Stimulated activated CD8-positive, alpha-beta memory T cell treated with anti-CD3 and anti-CD28 coated beads, Interleukin-2, amount 100 ng/mL, for 48 hours (primary cell): Measurements from ENCODE around the gene SLC2A11.
"Not testable (repeated sequence)": the region's sequence is repeated elsewhere in the genome, so short reads cannot be mapped to it uniquely, and the experiment has no call there.

Source experiments
- DNase-seq, 2 donors: peaks; one replicate each; pipeline ENCODE4 v3.0.0-alpha.2; 2020; ENCODE audit warnings: low read depth in 2 of 2

The SLC2A11 gene

DNA sequence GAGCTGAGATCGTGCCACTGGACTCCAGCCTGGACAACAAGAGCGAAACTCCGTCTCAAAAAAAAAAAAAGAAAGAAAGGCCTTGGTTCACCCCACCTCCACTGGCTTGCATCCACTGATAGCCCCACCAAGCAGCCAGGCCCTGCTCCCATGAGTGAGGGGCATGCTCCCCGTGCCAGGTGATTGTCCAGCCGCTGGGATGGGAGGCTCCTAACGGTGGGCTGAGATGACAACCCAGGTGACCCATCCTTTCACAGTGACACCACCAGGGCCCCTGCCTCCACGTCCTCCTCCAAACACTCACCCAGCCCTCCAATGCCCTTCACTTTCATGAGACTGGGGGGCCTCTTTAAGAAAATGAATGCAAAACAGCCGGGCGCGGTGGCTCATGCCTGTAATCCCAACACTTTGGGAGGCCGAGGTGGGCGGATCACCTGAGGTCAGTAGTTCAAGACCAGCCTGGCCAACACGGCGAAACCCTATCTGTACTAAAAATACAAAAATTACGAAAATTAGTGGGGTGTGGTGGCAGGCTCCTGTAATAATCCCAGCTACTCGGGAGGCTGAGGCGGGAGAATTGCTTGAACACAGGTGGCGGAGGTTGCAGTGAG, 10.3 kb upstream of the SLC2A11 start:
- no peak for DNase-seq

DNA sequence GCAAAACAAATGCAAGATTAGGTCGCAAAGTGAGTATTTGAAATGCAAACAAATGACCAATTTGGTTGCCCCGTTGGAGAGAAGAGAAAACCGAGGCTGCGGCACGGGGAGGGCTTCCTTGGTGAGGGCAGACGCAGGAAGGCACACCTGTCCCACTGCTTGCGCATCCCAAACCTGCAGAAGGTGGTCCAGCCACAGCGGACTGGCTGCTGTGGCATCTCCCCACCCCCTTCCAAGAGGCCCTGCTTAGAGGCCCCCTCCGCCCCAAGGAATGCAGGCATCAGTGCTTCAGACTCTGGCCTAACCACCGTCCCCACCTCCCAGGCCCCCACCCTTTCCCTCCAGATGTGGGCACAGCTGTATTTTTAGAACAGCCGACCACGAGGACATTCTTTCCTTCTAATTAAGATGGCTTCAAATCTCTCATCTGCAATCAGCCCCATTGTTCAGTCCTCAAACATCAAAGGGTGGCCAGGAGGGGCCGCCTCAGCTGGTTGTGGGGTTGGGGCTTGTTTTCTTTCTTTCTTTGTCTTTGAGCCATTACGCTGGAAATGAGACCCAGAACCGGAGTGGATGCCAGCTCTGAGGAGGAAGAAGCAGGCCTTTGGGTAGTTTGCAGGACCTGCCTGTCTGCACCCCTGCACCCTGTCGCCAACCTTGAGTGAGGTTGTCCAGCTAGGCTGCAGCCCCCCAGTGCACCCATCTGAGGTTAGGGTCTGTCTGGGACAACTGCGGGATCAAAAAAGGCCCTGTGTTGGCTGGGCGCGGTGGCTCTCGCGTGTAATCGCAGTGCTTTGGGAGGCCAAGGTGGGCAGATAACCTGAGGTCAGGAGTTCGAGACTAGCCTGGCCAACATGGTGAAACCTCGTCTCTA, 9.4 kb upstream of the SLC2A11 start:
- DNase-seq = no peak

DNA sequence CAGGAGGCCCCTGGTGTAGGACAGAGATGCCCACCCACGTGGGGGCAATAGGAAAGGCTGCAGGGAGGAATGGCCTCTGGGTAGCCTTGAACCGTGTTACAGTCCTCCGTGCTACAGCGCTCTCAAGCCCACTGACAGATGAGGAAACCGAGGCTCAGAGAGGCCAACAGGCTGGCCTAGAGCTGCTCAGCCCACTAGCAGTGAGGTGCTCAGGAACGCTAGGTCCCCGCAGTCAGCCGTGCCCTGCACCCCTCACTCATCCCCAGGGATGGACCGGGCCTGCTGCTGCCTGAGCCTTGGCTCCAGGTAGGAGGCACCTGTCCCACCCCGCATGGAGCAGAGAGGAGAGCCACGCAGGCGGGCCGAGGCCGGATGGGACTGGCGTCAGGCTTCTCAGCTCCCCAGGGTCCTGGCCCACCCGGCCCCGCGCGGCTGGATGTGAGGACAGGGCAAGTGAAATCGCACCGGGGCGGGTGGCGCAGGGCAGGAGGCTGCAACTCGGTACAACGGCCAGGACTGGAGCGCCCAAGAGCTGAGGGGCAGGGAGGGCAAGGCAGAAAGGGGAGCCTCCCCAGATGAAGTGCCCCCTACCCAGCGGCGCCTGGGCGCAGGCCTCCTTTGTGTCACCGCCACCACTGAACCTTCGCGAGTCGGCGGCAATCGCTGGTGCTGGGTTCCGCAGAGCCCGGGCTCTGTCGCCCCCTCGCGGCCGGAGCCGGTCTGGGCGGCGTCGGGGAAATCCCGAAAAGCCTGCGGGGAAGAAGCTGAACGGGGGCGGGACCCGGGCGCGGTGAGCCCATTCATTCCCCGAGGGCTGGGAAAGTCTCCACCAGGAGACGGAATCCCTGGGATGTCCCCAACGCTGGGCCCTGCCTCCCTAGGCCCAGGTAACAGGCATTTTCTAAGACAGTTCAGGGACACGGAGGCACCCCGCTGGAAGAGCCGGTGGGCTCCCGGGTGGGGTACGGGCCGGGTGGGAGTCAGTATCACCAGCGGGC, 8.4 kb upstream of the SLC2A11 start:
- peak; percentile 80 to 83 for DNase-seq

DNA sequence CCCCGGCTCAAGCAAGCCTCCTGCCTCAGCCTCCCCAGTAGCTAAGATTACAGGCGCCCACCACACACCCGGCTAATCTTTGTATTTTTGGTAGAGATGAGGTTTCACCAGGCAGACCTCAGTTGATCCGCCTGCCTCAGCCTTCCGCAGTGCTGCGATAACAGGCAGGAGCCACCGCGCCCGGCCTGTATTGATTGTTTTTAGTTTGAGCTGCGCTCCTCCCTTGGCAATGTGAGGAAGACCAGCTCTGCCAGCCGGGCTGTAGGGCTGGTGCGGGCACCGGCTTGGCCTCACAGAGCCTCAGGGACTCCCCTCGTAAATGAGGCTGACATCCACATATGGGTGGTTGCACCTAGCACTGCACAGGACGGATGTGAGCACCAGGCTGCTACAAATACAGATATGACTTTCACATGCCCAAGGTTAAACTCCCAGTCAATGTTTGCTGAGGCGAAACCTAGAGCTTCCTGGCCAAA, 7.5 kb upstream of the SLC2A11 start:
- DNase-seq = no peak

DNA sequence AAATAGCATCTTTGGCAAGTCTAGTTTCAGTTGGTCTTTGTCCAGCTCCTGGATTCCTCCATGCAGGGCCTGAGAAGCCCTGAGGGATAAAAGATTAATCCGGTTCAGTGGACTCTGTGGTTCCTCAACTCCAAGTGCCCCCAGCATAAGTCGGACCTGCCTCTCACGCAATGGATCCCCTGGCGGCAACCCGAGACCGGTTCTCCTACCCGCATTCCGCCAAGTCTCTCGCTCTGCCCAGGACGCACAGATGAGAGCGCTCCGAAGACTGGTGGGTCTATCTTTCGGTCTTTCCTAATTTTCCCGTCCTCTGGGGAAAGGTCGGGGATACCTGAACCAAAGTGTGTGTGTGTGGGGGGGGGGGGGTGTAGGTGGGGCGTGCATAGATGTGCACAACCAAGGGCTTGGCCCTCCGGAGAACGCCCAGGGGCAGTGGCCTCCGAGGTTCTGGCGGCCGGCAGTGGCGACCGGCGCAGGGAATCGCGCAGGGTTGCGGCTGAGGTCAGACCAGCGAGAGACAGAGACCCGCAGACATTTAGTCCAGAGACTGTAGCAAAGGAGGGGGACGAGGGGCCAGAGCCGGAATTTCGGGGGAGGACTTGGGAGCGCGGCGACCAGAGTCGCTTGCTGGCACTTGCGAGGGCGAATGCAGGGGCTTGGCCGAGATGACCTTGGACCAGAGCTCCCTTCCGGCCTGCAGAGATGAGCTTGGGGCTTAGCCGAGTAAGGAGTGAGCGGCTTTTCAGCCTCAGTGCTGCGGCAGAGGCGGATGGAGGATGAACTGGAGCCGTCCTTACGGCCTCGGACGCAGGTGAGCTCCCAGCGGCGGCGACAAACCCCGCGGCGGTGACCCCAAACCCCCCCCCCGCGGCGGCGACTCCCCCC, 712 bp upstream of the SLC2A11 start:
- no peak for DNase-seq

DNA sequence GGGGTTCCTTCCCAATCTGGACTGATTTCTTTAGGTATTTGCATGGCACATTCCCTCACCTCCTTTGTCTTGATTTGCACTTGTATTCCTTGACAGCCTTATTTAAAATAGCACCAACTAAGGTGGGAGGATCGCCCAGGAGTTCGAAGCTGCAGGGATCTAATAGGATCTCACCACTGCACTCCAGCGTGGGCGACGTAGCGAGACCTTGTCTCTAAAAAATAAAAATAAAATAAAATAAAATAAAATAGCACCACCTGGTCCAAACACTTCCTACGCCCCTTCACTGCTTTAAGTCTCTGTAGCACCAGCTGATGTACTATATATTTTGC, 775 bp downstream of the SLC2A11 start:
- DNase-seq = no peak

DNA sequence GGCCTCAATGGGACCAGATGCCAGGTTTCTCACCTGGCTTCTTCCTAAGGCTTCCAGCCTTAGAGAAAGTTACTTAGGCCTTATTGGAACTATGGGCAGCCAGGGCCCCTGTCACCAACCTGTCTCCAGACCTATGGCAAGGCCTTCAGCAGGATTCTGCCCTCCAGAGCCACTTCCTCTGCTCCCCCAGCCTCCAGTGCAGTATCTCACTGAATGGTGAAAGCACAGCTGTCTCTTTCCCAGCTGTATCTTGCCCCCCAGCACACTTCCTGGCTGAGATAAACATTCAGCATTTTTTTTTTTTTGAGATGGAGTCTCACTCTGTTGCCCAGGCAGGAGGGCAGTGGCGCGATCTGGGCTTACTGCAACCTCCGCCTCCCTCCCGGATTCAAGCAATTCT, 1.5 kb downstream of the SLC2A11 start:
- no peak for DNase-seq

DNA sequence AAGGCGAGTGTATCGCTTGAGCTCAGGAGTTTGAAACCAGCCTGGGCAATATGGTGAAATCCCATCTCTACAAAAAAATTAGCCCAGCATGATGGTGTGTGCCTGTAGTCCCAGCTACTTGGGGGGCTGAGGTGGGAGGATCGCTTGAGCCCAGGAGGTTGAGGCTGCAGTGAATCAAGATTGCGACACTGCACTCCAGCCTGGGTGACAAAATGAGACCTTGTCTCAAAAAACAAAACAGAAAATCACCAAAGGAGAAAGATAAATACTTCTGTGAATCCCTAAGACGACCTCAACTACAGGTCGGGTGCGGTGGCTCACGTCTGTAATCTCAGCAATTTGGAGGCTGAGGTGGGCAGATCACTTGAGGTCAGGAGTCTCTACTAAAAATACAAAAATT, 2.5 kb downstream of the SLC2A11 start:
- not testable (repeated sequence) for DNase-seq

DNA sequence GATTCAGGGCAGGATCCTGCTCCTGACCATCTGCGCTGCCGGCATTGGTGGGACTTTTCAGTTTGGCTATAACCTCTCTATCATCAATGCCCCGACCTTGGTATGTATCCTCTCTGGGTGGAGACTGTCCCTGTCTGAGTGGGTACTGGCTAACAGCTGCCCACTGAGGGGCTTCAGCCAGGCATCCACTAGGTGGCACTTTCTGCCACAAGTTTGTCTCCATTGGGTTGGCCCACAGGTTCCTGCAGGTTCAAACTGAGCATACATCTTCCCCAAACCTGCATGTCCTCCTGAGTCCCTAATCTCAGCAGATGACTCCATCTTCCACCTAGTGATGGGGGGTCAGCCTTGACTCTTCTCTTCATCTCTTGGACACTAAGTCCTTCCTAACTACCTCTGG, 4.4 kb downstream of the SLC2A11 start:
- no peak for DNase-seq

DNA sequence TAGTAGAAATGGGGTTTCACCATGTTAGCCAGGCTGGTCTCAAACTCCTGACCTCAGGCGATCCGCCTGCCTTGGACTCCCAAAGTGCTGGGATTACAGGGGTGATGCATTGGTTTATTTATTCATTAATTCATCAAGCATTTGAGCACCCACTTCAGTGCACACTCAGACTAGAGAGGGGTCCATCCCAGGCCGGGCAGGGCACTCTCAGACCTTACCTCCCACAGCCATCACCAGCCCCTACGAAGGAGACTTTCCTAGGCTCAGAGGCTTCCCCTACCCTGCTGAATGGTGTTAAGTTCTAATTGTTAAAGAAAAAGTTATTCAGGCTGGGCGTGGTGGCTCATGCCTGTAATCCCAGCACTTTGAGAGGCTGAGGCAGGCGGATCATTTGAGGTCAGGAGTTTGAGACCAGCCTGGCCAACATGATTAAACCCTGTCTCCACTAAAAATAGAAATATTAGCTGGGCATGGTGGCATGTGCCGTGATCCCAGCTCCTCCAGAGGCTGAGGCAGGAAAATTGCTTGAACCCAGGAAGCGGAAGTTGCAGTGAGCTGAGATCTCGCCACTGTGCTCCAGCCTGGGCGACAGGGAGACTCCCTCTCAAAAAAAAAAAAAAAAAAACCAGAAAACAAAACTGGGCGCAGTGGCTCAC, 7.0 kb downstream of the SLC2A11 start:
- not testable (repeated sequence) for DNase-seq

DNA sequence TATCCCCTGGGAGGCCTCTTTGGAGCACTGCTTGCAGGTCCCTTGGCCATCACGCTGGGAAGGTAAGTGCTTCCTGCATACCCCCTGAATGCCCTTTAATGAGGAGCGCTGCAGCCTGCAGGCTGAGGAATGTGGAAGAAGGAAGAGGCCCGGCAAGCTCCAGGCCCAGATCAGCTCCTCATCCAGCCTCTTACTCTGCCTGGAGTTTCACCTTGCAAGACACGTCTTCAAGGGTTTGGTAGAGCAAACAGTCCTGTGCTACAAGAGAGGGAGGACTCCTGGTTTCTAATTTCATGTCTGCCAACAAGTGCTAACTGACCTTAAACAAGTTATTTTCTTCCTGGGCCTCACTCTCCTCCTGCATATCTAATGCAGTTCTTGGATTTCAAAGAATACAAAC, 10.9 kb downstream of the SLC2A11 start:
- no peak for DNase-seq

DNA sequence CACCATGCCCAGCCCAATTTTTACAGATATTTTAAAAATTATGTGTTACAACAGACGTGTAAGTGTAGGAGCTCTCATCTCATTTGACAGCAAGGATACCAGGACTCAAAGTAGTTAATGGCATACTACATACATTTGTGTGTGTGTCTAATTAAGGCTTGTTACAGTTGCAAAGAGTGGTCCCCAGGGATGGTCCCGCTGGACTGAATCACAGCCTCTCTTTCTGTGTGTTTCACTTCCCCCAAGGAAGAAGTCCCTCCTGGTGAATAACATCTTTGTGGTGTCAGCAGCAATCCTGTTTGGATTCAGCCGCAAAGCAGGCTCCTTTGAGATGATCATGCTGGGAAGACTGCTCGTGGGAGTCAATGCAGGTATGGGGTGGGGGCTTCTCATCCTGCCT, 17.2 kb downstream of the SLC2A11 start:
- no peak for DNase-seq

DNA sequence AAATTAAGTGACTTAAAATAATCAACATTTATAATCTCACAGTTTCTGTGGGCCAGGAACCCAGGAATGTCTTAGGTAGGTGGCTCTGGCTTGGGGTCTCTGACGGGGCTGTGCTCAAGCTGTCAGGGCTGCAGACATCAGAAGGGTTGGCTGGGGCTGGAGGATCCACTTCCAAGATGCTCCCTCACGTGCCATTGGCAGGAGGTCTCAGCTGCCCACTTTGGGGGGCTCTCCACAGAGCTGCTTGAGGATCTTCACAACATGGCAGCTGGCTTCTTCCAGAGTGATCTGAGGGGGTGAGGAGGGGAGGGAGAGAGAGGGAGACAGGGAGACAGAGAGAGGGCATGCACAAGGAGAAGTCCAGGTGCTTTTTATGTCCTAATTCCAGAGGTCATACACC, 18.1 kb downstream of the SLC2A11 start:
- no peak for DNase-seq

DNA sequence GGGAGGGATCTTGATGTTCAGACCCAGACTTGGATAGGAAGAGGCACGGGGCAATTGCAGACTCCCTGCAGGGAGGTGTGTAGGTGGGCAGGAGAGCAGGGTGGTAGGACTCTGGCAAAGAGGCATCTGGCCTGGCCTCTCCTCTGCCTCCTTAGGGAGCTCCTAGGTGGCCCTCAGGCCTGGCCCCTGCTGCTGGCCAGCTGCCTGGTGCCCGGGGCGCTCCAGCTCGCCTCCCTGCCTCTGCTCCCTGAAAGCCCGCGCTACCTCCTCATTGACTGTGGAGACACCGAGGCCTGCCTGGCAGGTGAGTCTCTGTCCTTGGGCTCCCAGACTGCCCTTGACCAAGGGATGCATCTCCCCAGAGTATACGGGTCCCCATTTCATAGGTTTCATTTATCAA, 19.9 kb downstream of the SLC2A11 start:
- DNase-seq = no peak

DNA sequence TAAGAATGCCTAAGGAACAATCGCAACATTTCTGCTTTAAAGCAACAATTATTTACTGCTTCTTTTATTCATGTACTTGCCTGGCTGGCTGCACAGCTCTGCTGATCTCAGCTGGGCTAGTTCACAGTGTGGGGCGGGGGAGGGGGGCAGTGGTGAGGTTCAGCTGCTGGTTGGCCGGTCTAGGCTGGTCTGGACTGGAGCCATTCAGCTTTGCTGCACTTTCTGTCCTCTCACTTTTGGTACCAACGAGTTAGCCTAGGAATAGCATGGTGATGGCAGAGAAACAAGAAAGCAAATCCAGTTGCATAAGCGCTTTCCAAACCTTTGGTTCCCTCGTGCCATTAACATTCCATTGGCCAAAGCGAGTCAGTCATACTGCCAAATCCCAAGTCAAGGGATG, 20.5 kb downstream of the SLC2A11 start:
- no peak for DNase-seq

DNA sequence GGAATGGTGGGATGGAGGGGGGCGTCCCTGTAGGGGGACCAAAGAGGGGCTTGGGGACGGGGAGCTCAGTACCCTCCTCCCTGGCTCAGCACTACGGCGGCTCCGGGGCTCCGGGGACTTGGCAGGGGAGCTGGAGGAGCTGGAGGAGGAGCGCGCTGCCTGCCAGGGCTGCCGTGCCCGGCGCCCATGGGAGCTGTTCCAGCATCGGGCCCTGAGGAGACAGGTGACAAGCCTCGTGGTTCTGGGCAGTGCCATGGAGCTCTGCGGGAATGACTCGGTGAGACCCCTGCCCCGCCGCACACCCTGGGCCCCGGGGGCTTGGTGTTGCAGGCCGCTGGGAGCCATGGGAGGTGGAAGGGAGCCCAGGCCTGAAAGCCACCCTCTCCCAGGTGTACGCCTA, 24.7 kb downstream of the SLC2A11 start:
- no peak for DNase-seq

DNA sequence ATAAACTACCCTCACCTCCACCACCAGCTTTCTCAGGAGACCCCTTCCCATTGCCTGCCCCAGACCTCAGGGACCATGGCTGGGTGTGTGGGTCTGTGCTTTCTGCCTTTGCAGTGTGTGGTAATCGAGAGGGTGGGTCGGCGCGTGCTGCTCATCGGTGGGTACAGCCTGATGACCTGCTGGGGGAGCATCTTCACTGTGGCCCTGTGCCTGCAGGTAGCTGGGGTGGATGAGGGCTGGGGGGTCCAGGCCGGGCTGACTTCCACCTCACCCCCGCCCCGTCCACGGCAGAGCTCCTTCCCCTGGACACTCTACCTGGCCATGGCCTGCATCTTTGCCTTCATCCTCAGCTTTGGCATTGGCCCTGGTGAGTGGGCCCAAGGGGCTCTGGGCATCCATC, 26.0 kb downstream of the SLC2A11 start:
- no peak for DNase-seq

DNA sequence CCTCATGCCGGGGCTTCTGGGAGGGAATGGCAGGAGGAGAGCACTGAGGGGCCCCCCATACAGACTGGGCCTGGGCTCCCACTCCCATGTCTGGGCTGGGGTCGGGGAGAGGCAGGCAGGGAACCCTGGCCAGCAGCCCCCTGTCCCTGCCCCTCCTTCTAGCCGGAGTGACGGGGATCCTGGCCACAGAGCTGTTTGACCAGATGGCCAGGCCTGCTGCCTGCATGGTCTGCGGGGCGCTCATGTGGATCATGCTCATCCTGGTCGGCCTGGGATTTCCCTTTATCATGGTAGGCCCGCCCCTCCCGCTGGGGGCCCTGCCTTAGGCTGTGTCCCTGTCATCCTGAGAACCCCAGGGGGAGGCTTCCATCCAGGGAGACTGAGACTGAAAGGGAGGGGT, 26.5 kb downstream of the SLC2A11 start:
- no peak for DNase-seq

DNA sequence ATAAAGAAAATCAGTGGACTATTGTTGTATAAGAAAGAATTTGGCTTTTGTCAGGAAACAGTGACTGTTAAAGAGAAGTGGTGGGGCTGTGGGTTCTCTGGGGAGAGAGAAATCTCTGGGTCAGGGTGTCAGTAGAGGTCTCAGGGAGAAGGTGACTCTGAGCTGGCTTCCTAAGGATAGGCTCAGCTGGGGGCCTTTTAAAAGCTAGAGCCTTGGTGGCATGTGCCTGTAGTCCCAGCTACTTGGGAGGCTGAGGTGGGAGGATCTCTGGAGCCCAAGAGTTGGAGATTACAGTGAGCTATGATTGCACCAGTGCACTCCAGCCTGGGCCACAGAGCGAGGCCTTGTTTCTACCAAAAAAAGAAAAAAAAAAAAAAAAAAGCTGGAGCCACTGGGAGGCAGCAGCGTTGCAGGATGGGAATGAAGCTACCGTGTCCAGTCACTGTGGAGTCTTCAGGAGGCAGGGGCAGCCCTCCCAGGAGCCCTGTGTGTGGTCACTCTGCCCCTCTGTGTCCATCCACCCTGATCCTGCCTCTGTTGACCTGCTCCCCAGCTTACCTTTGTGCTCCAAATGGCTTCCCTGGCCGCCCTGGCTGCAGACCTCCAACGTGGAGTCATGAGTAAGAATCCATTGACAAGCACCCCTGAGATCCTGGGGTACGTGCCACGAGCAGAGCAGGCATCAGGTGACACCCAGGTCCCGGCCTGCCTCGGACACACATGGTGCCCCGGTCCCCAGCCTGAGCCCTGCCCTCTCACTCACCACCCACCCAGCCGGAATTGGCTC, 31.1 kb downstream of the SLC2A11 start:
- no peak for DNase-seq

DNA sequence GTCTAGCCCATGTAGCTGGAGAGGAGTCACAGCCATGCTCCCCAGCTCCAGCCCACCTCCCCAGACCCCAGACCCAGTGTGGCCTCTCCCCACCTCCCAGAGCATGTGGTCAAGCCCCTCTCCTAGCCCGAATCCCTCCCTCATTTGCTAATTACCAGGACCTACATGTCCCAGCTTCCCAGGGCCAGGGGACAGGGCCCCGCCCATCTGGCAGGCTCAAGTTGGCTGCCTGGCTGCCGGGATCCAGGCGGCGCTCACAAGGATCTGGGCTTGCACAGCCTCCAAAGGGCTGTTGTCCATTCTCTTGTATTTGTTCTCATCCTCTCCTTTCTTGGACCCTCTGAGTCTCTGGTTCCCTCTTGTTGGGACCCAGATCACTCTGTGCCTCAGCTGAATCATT, 31.9 kb downstream of the SLC2A11 start:
- DNase-seq = no peak
